ENCODE results near the gene MAN1A2. TPM values are rescaled to one million over a fixed set of nuclear protein-coding genes. Genes with fewer than 3 reads are reported as not detected.

The MAN1A2 gene
- total RNA-seq, 1 experiment from 2014 or later, result 28.7 TPM

DNA sequence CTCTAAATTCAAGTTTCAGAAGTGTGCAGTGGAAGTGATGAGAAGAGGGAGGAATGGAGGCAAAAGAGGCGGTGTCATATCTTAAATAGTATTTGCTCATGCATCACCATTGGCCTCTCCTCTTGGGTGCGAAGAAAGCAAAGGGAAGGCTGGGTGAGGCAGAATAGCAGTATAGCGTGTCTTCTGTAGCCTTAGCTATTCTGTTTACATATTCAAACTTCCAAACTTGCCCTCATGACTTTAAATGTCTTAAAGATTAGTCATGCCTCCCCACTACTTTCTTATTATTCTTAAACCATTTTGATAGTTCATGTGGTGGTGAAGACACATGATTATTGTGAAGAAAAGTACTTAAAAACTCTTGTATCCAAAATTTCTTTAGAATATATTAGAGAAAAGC, 134.0 kb downstream of the MAN1A2 start:
- no peaks in the 10 kb centered on the region; the same call in 1 of the 2 replicates for H3K36me3 ChIP-seq (ENCODE audit: control insufficient read depth, insufficient read depth, low read length)
- H3K4me3 ChIP-seq (ENCODE audit: low read depth in 2 of 2, low read length in 2 of 2), result no peak overlapping the region
- no peak for DNase-seq (ENCODE audit: low read depth, low spot score)
- ATAC-seq, result no peak
- POLR2A ChIA-PET, result no interaction called here
- no peaks in the 10 kb centered on the region for H3K9me3 ChIP-seq (ENCODE audit: control insufficient read depth, insufficient read depth, low read depth, low read length)
- intact Hi-C loops (cut with micrococcal nuclease; ENCODE audit: unreplicated experiment) (no loop called here), in situ Hi-C loops (cut with HindIII; ENCODE audit: low pct_unique_long_range_greater_than_20kb, low sequenced_read_pairs) (no loop called here)
- CTCF ChIA-PET, result no interaction called here
- H3K27ac ChIP-seq (ENCODE audit: low read length), result no peak overlapping the region
- no peaks in the 10 kb centered on the region for H3K4me1 ChIP-seq (ENCODE audit: control insufficient read depth, insufficient read depth, low read length)
- no TSS peak for BruUV-seq (replicated peaks)
- no peaks in the 10 kb centered on the region for H3K27me3 ChIP-seq (ENCODE audit: control insufficient read depth, insufficient read depth, low read length)
- TF ChIP-seq SIN3A (IDR thresholded peaks at IDR 0.05; ENCODE audit: borderline replicate concordance, insufficient read depth, low read depth, low read length) (no peak), TCF7L2 (IDR thresholded peaks at IDR 0.05; ENCODE audit: low read depth, low read length) (no peak), POLR2AphosphoS5 (IDR thresholded peaks at IDR 0.05; ENCODE audit: low read depth, low read length) (no peak)
- TF ChIP-seq, protein P1, sequence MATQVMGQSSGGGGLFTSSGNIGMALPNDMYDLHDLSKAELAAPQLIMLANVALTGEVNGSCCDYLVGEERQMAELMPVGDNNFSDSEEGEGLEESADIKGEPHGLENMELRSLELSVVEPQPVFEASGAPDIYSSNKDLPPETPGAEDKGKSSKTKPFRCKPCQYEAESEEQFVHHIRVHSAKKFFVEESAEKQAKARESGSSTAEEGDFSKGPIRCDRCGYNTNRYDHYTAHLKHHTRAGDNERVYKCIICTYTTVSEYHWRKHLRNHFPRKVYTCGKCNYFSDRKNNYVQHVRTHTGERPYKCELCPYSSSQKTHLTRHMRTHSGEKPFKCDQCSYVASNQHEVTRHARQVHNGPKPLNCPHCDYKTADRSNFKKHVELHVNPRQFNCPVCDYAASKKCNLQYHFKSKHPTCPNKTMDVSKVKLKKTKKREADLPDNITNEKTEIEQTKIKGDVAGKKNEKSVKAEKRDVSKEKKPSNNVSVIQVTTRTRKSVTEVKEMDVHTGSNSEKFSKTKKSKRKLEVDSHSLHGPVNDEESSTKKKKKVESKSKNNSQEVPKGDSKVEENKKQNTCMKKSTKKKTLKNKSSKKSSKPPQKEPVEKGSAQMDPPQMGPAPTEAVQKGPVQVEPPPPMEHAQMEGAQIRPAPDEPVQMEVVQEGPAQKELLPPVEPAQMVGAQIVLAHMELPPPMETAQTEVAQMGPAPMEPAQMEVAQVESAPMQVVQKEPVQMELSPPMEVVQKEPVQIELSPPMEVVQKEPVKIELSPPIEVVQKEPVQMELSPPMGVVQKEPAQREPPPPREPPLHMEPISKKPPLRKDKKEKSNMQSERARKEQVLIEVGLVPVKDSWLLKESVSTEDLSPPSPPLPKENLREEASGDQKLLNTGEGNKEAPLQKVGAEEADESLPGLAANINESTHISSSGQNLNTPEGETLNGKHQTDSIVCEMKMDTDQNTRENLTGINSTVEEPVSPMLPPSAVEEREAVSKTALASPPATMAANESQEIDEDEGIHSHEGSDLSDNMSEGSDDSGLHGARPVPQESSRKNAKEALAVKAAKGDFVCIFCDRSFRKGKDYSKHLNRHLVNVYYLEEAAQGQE (IDR thresholded peaks at IDR 0.05; ENCODE audit: insufficient read depth in 1 of 2, low read depth in 2 of 2, low read length in 1 of 2), result no peak
- TF ChIP-seq, protein P2, sequence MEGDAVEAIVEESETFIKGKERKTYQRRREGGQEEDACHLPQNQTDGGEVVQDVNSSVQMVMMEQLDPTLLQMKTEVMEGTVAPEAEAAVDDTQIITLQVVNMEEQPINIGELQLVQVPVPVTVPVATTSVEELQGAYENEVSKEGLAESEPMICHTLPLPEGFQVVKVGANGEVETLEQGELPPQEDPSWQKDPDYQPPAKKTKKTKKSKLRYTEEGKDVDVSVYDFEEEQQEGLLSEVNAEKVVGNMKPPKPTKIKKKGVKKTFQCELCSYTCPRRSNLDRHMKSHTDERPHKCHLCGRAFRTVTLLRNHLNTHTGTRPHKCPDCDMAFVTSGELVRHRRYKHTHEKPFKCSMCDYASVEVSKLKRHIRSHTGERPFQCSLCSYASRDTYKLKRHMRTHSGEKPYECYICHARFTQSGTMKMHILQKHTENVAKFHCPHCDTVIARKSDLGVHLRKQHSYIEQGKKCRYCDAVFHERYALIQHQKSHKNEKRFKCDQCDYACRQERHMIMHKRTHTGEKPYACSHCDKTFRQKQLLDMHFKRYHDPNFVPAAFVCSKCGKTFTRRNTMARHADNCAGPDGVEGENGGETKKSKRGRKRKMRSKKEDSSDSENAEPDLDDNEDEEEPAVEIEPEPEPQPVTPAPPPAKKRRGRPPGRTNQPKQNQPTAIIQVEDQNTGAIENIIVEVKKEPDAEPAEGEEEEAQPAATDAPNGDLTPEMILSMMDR (IDR thresholded peaks at IDR 0.05), result no peak

DNA sequence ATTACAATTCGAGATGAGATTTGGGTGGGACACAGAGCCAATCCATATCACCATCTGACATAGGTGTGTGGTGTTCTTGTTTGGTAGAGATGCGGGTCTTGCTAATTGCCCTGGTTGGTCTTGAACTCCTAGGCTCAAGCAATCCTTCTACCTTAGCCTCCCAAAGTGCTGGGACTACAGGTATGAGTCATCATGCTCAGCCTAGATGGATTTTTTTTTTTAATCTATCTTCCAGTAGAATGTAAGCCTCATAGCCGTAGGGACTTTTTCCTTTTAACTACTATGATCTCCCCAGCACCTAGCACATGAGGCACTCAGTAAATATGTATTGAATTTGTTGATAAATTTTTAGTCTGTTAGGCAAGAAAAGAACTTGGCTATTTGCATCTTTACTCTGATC, 144.0 kb downstream of the MAN1A2 start:
- intact Hi-C loops (cut with micrococcal nuclease; ENCODE audit: unreplicated experiment) (loop anchor here (5.0 to 10.0 kb wide), 2 partner anchors 246 to 384 kb away; no protein-coding TSS in a partner anchor), in situ Hi-C loops (cut with HindIII; ENCODE audit: low pct_unique_long_range_greater_than_20kb, low sequenced_read_pairs) (no loop called here)
- ChIA-PET CTCF (no interaction called here), POLR2A (no interaction called here)
- ATAC-seq (no peak), DNase-seq (ENCODE audit: low read depth, low spot score) (no peak)
- TF ChIP-seq TCF7L2 (IDR thresholded peaks at IDR 0.05; ENCODE audit: low read depth, low read length) (no peak), POLR2AphosphoS5 (IDR thresholded peaks at IDR 0.05; ENCODE audit: low read depth, low read length) (no peak), SIN3A (IDR thresholded peaks at IDR 0.05; ENCODE audit: borderline replicate concordance, insufficient read depth, low read depth, low read length) (no peak)
- TF ChIP-seq, protein P1 (IDR thresholded peaks at IDR 0.05; ENCODE audit: insufficient read depth in 1 of 2, low read depth in 2 of 2, low read length in 1 of 2), result no peak
- TF ChIP-seq, protein P2 (IDR thresholded peaks at IDR 0.05), result no peak
- H3K4me1 ChIP-seq (ENCODE audit: control insufficient read depth, insufficient read depth, low read length), result no peaks in the 10 kb centered on the region
- no peak overlapping the region for H3K27ac ChIP-seq (ENCODE audit: low read length)
- BruUV-seq (replicated peaks), result no TSS peak
- no peaks in the 10 kb centered on the region for H3K36me3 ChIP-seq (ENCODE audit: control insufficient read depth, insufficient read depth, low read length)
- H3K27me3 ChIP-seq (ENCODE audit: control insufficient read depth, insufficient read depth, low read length), result no peaks in the 10 kb centered on the region
- H3K4me3 ChIP-seq (ENCODE audit: low read depth in 2 of 2, low read length in 2 of 2), result no peak overlapping the region
- H3K9me3 ChIP-seq (ENCODE audit: control insufficient read depth, insufficient read depth, low read depth, low read length), result no peaks in the 10 kb centered on the region

Data from Panc1 (cell line).